Measurements from ENCODE around the gene UBA52. TPM values are rescaled to one million over a fixed set of nuclear protein-coding genes. Genes with fewer than 3 reads are reported as not detected.

Gene UBA52
- polyA plus RNA-seq, 1 donor from 2014 or later, result 765 TPM

DNA sequence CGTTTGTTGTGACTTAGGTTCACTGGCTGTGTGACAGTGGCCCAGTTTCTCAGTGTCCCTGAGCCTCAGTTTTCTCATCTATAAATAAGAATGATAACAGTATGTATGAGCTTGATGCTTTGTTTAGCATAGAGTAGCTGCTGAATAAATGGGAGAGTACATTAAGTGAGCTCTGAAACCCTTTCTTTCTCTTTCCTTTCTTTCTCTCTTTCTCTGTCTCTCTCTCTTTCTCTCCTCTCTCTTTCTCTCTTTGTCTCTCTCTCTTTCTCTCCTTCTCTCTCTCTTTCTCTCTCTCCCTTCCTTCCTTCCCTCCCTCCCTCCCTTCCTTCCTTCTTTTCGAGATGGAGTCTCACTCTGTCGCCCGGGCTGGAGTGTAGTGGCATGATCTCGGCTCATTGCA, 12.0 kb upstream of the UBA52 start:
- no peaks in the 10 kb centered on the region for H3K9me2 ChIP-seq (ENCODE audit: insufficient read depth, low read length)
- no peaks in the 10 kb centered on the region for H4K20me1 ChIP-seq (ENCODE audit: insufficient read depth)
- no peak overlapping the region for H3K27ac ChIP-seq (ENCODE audit: low read length)
- no peak overlapping the region for H3K4me3 ChIP-seq (ENCODE audit: low read length)
- TF ChIP-seq, protein P1, sequence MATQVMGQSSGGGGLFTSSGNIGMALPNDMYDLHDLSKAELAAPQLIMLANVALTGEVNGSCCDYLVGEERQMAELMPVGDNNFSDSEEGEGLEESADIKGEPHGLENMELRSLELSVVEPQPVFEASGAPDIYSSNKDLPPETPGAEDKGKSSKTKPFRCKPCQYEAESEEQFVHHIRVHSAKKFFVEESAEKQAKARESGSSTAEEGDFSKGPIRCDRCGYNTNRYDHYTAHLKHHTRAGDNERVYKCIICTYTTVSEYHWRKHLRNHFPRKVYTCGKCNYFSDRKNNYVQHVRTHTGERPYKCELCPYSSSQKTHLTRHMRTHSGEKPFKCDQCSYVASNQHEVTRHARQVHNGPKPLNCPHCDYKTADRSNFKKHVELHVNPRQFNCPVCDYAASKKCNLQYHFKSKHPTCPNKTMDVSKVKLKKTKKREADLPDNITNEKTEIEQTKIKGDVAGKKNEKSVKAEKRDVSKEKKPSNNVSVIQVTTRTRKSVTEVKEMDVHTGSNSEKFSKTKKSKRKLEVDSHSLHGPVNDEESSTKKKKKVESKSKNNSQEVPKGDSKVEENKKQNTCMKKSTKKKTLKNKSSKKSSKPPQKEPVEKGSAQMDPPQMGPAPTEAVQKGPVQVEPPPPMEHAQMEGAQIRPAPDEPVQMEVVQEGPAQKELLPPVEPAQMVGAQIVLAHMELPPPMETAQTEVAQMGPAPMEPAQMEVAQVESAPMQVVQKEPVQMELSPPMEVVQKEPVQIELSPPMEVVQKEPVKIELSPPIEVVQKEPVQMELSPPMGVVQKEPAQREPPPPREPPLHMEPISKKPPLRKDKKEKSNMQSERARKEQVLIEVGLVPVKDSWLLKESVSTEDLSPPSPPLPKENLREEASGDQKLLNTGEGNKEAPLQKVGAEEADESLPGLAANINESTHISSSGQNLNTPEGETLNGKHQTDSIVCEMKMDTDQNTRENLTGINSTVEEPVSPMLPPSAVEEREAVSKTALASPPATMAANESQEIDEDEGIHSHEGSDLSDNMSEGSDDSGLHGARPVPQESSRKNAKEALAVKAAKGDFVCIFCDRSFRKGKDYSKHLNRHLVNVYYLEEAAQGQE (IDR thresholded peaks at IDR 0.05; ENCODE audit: borderline replicate concordance), result no peak
- TF ChIP-seq EP300 (conservative IDR thresholded peaks at IDR 0.05; ENCODE audit: poor library complexity, severe bottlenecking), result no peak
- TF ChIP-seq EZH2 (IDR thresholded peaks at IDR 0.05; ENCODE audit: borderline replicate concordance, insufficient read depth, low read length, poor library complexity, severe bottlenecking), result no peak
- TF ChIP-seq POLR2AphosphoS5 (IDR thresholded peaks at IDR 0.05), result no peak
- TF ChIP-seq TAF1 (IDR thresholded peaks at IDR 0.05; ENCODE audit: low read depth), result no peak
- no peak for TF ChIP-seq RAD21 (conservative IDR thresholded peaks at IDR 0.05)
- H3K36me3 ChIP-seq (ENCODE audit: insufficient read depth, low read length), result no peaks in the 10 kb centered on the region
- no peaks in the 10 kb centered on the region for H3F3A ChIP-seq (ENCODE audit: insufficient read depth, low read length, poor library complexity, severe bottlenecking)
- H3K4me2 ChIP-seq (ENCODE audit: low read length), result no peak overlapping the region
- H3K9me3 ChIP-seq (ENCODE audit: low read length), result no peaks in the 10 kb centered on the region
- peaks cover 9% of the 10 kb centered on the region for H3K79me2 ChIP-seq (replicated peaks; ENCODE audit: insufficient read depth, low read length)
- no peaks in the 10 kb centered on the region for H3K27me3 ChIP-seq (ENCODE audit: insufficient read depth, low read depth, low read length)
- no peak overlapping the region for H2AFZ ChIP-seq (ENCODE audit: low read depth, low read length)
- H3K9ac ChIP-seq (ENCODE audit: low read length), result peak overlapping the region; percentile 16

DNA sequence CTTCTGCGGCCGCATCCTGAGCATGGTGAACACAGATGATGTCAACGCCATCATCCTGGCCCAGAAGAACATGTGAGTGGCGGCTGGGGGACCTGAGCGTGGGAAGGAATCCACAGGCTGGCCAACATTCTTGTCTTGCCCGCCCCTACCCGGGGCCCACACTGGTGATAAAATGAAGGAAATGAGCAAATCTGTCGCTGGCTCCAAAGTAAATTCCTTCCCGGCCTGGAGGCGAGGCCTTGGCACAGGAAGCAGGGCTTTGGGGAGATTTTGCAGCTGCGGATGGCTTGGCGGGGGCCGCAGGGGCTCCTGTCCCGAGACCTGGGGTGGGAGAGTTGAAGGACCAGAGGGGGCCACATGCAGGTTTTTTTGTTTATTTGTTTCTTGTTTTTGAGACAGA, 9.6 kb upstream of the UBA52 start:
- Histone ChIP-seq H3K27me3 (ENCODE audit: insufficient read depth, low read depth, low read length) (no peaks in the 10 kb centered on the region), H3K4me3 (ENCODE audit: low read length) (no peak overlapping the region), H2AFZ (ENCODE audit: low read depth, low read length) (no peak overlapping the region), H3K36me3 (ENCODE audit: insufficient read depth, low read length) (no peaks in the 10 kb centered on the region), H4K20me1 (ENCODE audit: insufficient read depth) (no peaks in the 10 kb centered on the region), H3K4me2 (ENCODE audit: low read length) (no peak overlapping the region), H3K9ac (ENCODE audit: low read length) (no peak overlapping the region), H3F3A (ENCODE audit: insufficient read depth, low read length, poor library complexity, severe bottlenecking) (no peaks in the 10 kb centered on the region), H3K79me2 (replicated peaks; ENCODE audit: insufficient read depth, low read length) (peaks cover 9% of the 10 kb centered on the region), H3K9me2 (ENCODE audit: insufficient read depth, low read length) (no peaks in the 10 kb centered on the region), H3K27ac (ENCODE audit: low read length) (no peak overlapping the region), H3K9me3 (ENCODE audit: low read length) (no peaks in the 10 kb centered on the region)
- TF ChIP-seq EP300 (conservative IDR thresholded peaks at IDR 0.05; ENCODE audit: poor library complexity, severe bottlenecking), result no peak
- TF ChIP-seq POLR2AphosphoS5 (IDR thresholded peaks at IDR 0.05), result no peak
- TF ChIP-seq RAD21 (conservative IDR thresholded peaks at IDR 0.05), result no peak
- no peak for TF ChIP-seq SMC3 (conservative IDR thresholded peaks at IDR 0.05; ENCODE audit: poor library complexity)

DNA sequence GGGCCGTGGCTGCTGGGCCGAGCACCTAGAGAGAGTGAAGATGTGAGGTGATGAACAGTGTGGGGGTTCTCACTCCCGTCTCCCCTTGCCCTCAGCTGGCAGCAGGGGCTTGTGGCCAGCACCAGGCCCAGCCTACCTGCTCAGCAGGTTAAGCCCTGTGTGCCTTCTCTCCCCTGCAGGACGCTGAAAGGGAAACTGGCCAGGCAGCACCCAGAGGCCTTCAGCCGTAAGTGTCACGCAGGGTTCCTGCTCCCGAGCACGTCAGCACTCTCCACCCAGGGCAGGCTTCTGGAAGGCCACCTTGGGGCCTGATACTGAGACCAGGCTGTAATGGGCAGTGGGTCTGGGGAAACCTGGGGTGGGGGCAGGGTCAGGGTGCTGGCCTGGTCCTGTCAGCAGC, 4.7 kb upstream of the UBA52 start:
- Histone ChIP-seq H2AFZ (ENCODE audit: low read depth, low read length) (no peak overlapping the region), H3K4me3 (ENCODE audit: low read length) (no peak overlapping the region), H3K9me3 (ENCODE audit: low read length) (no peaks in the 10 kb centered on the region), H3K27ac (ENCODE audit: low read length) (no peak overlapping the region), H3K79me2 (replicated peaks; ENCODE audit: insufficient read depth, low read length) (peaks cover under 1% of the 10 kb centered on the region), H3K9me2 (ENCODE audit: insufficient read depth, low read length) (no peaks in the 10 kb centered on the region), H3F3A (ENCODE audit: insufficient read depth, low read length, poor library complexity, severe bottlenecking) (no peaks in the 10 kb centered on the region), H4K20me1 (ENCODE audit: insufficient read depth) (no peaks in the 10 kb centered on the region), H3K4me2 (ENCODE audit: low read length) (no peak overlapping the region), H3K36me3 (ENCODE audit: insufficient read depth, low read length) (no peaks in the 10 kb centered on the region), H3K9ac (ENCODE audit: low read length) (no peak overlapping the region), H3K27me3 (ENCODE audit: insufficient read depth, low read depth, low read length) (no peaks in the 10 kb centered on the region)
- TF ChIP-seq TAF1 (IDR thresholded peaks at IDR 0.05; ENCODE audit: low read depth), result no peak
- no peak for TF ChIP-seq POLR2AphosphoS5 (IDR thresholded peaks at IDR 0.05)
- TF ChIP-seq EP300 (conservative IDR thresholded peaks at IDR 0.05; ENCODE audit: poor library complexity, severe bottlenecking), result no peak
- TF ChIP-seq MXI1 (conservative IDR thresholded peaks at IDR 0.05; ENCODE audit: poor library complexity, severe bottlenecking), result no peak
- TF ChIP-seq RAD21 (conservative IDR thresholded peaks at IDR 0.05), result no peak
- TF ChIP-seq, protein P1 (IDR thresholded peaks at IDR 0.05; ENCODE audit: borderline replicate concordance), result no peak

Data from neural cell (in vitro differentiated cells).